Natural killer cell (primary cell): ENCODE results near the gene TCFL5. TPM values are rescaled to one million over a fixed set of nuclear protein-coding genes. Genes with fewer than 3 reads are reported as not detected.

ENCODE experiments used
- ATAC-seq, 3 donors: fragments of 150-1000 bp in 2 of 3; fragments of 200-7000 bp in 1 of 3; cut with Tn5 transposase; 1 replicate in 1 of 3; 2 replicates in 2 of 3; pipeline ENCODE4 v1.10.0; 2021; ENCODE audit warnings: mild to moderate bottlenecking in 2 of 3, moderate library complexity in 2 of 3
- DNase-seq, 2 donors: peaks; one replicate each; pipeline versions ENCODE4 v3.0.0 to v3.0.0-alpha.2; 2013 to 2021; ENCODE audit warnings: mixed read lengths in 1 of 2
- H3K27ac ChIP-seq: one replicate; pipeline ENCODE4 v1.5.1; 2013; ENCODE audit warnings: mild to moderate bottlenecking, low read length
- H3K27me3 ChIP-seq: one replicate; pipeline ENCODE4 v1.6.1; 2013; ENCODE audit warnings: low read length; ENCODE audit not compliant: control insufficient read depth, insufficient read depth
- H3K36me3 ChIP-seq: one replicate; pipeline ENCODE4 v1.6.1; 2013; ENCODE audit warnings: low read length; ENCODE audit not compliant: control insufficient read depth, insufficient read depth
- H3K4me1 ChIP-seq: one replicate; pipeline ENCODE4 v1.6.1; 2013; ENCODE audit warnings: low read length; ENCODE audit not compliant: control insufficient read depth, insufficient read depth
- H3K4me3 ChIP-seq: one replicate; pipeline ENCODE4 v1.5.1; 2013; ENCODE audit warnings: low read length
- H3K9me3 ChIP-seq: one replicate; pipeline ENCODE4 v1.6.1; 2013; ENCODE audit warnings: low read length; ENCODE audit not compliant: control insufficient read depth, insufficient read depth
- H3K27ac Mint-ChIP-seq, 2 donors: one replicate each; pipeline ENCODE4 v1.8.0; 2022; ENCODE audit warnings: mild to moderate bottlenecking in 2 of 2, mixed read lengths in 2 of 2, moderate library complexity in 1 of 2
- H3K27me3 Mint-ChIP-seq, 2 donors: one replicate each; pipeline ENCODE4 v1.8.0; 2022; ENCODE audit warnings: low read depth in 2 of 2, mixed read lengths in 2 of 2
- H3K36me3 Mint-ChIP-seq: one replicate; pipeline ENCODE4 v1.8.0; 2022; ENCODE audit warnings: mixed read lengths
- H3K4me1 Mint-ChIP-seq, 2 donors: one replicate each; pipeline ENCODE4 v1.8.0; 2022; ENCODE audit warnings: mixed read lengths in 2 of 2
- H3K4me3 Mint-ChIP-seq: one replicate; pipeline ENCODE4 v1.8.0; 2022; ENCODE audit warnings: mild to moderate bottlenecking, moderate library complexity, mixed read lengths
- H3K9me3 Mint-ChIP-seq, 2 donors: one replicate each; pipeline ENCODE4 v1.8.0; 2022; ENCODE audit warnings: mixed read lengths in 2 of 2
- CTCF ChIP-seq: fragments of 200-600 bp; IDR thresholded peaks from one replicate; pipeline ENCODE4 v1.8.0; 2022; ENCODE audit warnings: antibody characterized with exemption
- WGBS: methylation state at CpG from one replicate; pipeline ENCODE4 v1.1.7; 2013; ENCODE audit warnings: missing lambda C conversion rate; ENCODE audit not compliant: insufficient coverage; 5-methylcytosine and 5-hydroxymethylcytosine counted together
- intact Hi-C: fragments of 100-400 bp; cut with micrococcal nuclease; formaldehyde crosslinking; loops from one replicate; pipeline ENCODE4 v1.14.2; 2022
- total RNA-seq, 4 donors: library from RNA; stranded (reverse); fragments of 120-200 nt in 1 of 4; gene quantifications; one replicate each; pipeline versions ENCODE4 v1.2.3 to v1.2.4, GENCODE V29; 2013 to 2022

The TCFL5 gene
- total RNA-seq, 3 donors from 2014 or later (not counting 1 experiment from before 2014, with no cell fraction given) = 5.1 to 8.0 (median 6.4) TPM

- H3K36me3 Mint-ChIP-seq = no peaks in the 10 kb centered on the region
- no peak overlapping the region for H3K27ac Mint-ChIP-seq
- Histone ChIP-seq H3K27ac (no peak overlapping the region), H3K36me3 (no peaks in the 10 kb centered on the region), H3K4me1 (peaks cover 30% of the 10 kb centered on the region), H3K27me3 (no peaks in the 10 kb centered on the region), H3K4me3 (no peak overlapping the region), H3K9me3 (no peaks in the 10 kb centered on the region)
- no peak for DNase-seq
- H3K9me3 Mint-ChIP-seq = no peaks in the 10 kb centered on the region
- WGBS = 89% methylated on average over 29 of the region's 29 CpGs
- no peaks in the 10 kb centered on the region for H3K27me3 Mint-ChIP-seq
- intact Hi-C loops = no loop called here
- no peak for TF ChIP-seq CTCF
- H3K4me3 Mint-ChIP-seq = no peak overlapping the region
- H3K4me1 Mint-ChIP-seq = no peaks in the 10 kb centered on the region
- no peak for ATAC-seq
Observed at GRCh38 chr20:62828511-62829230, 33.0 kb downstream of the TCFL5 start.

- intact Hi-C loops = no loop called here
- DNase-seq = no peak
- Mint-ChIP-seq H3K27me3 (no peaks in the 10 kb centered on the region), H3K4me1 (no peaks in the 10 kb centered on the region), H3K9me3 (no peaks in the 10 kb centered on the region), H3K4me3 (no peak overlapping the region), H3K36me3 (no peaks in the 10 kb centered on the region), H3K27ac (no peak overlapping the region)
- Histone ChIP-seq H3K9me3 (no peaks in the 10 kb centered on the region), H3K4me1 (peaks cover 30% of the 10 kb centered on the region), H3K4me3 (no peak overlapping the region), H3K36me3 (no peaks in the 10 kb centered on the region), H3K27ac (no peak overlapping the region), H3K27me3 (no peaks in the 10 kb centered on the region)
- 92% methylated on average over 9 of the region's 9 CpGs for WGBS
- TF ChIP-seq CTCF = no peak
- no peak for ATAC-seq
Observed at GRCh38 chr20:62828051-62828450, 33.6 kb downstream of the TCFL5 start.

- WGBS = 90% methylated on average over 29 of the region's 29 CpGs
- no peaks in the 10 kb centered on the region for H3K27me3 Mint-ChIP-seq
- H3K4me1 ChIP-seq = peaks cover 24% of the 10 kb centered on the region
- no peak overlapping the region for H3K27ac Mint-ChIP-seq
- H3K9me3 ChIP-seq = no peaks in the 10 kb centered on the region
- H3K9me3 Mint-ChIP-seq = no peaks in the 10 kb centered on the region
- H3K4me3 ChIP-seq = no peak overlapping the region
- no peak for ATAC-seq
- no peaks in the 10 kb centered on the region for H3K36me3 Mint-ChIP-seq
- H3K4me1 Mint-ChIP-seq = no peaks in the 10 kb centered on the region
- no peaks in the 10 kb centered on the region for H3K27me3 ChIP-seq
- no peak overlapping the region for H3K27ac ChIP-seq
- DNase-seq = no peak
- no peaks in the 10 kb centered on the region for H3K36me3 ChIP-seq
- intact Hi-C loops = no loop called here
- TF ChIP-seq CTCF = no peak
- H3K4me3 Mint-ChIP-seq = no peak overlapping the region
Observed at GRCh38 chr20:62827311-62828038, 34.1 kb downstream of the TCFL5 start.
